GM12878 (cell line): ENCODE measurements around the gene MDM4. TPM values are rescaled to one million over a fixed set of nuclear protein-coding genes. Genes with fewer than 3 reads are reported as not detected.

Source experiments
- ATAC-seq: fragments of 200-7000 bp; cut with Tn5 transposase; 3 replicates; pipeline ENCODE4 v1.9.1; 2020; ENCODE audit warnings: mild to moderate bottlenecking, moderate library complexity
- BruUV-seq: library from RNA; stranded (reverse); fragments of 400-500 nt; replicated peaks from 2 replicates; lab custom pipeline; 2021; lab: Mats Ljungman, UMichigan
- CTCF ChIA-PET: fragments of 300-600 bp; sonication (Branson Sonifier 250); formaldehyde crosslinking; extraction: SDS; loops from one replicate; lab custom pipeline; 2021; ENCODE audit warnings: inconsistent platforms; lab: Yijun Ruan, JAX
- POLR2A ChIA-PET: fragments of 350-600 bp; formaldehyde crosslinking; extraction: SDS; loops from one replicate; lab custom pipeline; 2021; ENCODE audit warnings: inconsistent platforms; lab: Charles Lee
- RAD21 ChIA-PET: fragments of 300-600 bp; sonication (Branson Sonifier 250); formaldehyde crosslinking; loops from one replicate; lab custom pipeline; 2023; ENCODE audit warnings: antibody characterized with exemption; ENCODE audit not compliant: unreplicated experiment; lab: Charles Lee
- SMC1A ChIA-PET: fragments of 300-600 bp; sonication (Branson Sonifier 250); formaldehyde crosslinking; loops from one replicate; lab custom pipeline; 2023; ENCODE audit not compliant: unreplicated experiment, uncharacterized antibody; lab: Charles Lee
- DNase-seq: peaks from one replicate; pipeline ENCODE4 v3.0.0-alpha.2; 2011; ENCODE audit warnings: low read depth, low spot score
- FAIRE-seq: peaks from 3 replicates; lab custom pipeline; 2011; peaks lifted over from hg19 to GRCh38; lab: Jason Lieb, UNC
- H2AFZ ChIP-seq: 2 replicates; pipeline ENCODE4 v1.6.0; 2011; ENCODE audit warnings: low read depth, low read length, control low read depth; ENCODE audit not compliant: control insufficient read depth
- H3K27ac ChIP-seq: 2 replicates; pipeline ENCODE4 v1.5.1; 2011; ENCODE audit warnings: control low read depth; ENCODE audit not compliant: control insufficient read depth, insufficient read depth
- H3K27me3 ChIP-seq, 2 experiments: replicated peaks in 1 of 2; 2 replicates each; pipeline versions ENCODE4 v1.6.0 to v1.6.1; 2011; ENCODE audit warnings: low read length in 1 of 2; ENCODE audit not compliant: control insufficient read depth in 2 of 2, insufficient read depth in 2 of 2
- H3K36me3 ChIP-seq, 2 experiments: 2 replicates each; pipeline ENCODE4 v1.5.1; 2011; ENCODE audit warnings: low read length in 1 of 2; ENCODE audit not compliant: control insufficient read depth in 2 of 2, insufficient read depth in 2 of 2
- H3K4me1 ChIP-seq: 2 replicates; pipeline ENCODE4 v1.6.1; 2011; ENCODE audit warnings: mild to moderate bottlenecking, low read length, moderate library complexity, mixed read lengths; ENCODE audit not compliant: control insufficient read depth, insufficient read depth
- H3K4me2 ChIP-seq: 2 replicates; pipeline ENCODE4 v1.6.0; 2011; ENCODE audit warnings: control low read depth; ENCODE audit not compliant: control insufficient read depth, insufficient read depth
- H3K4me3 ChIP-seq: fragments of 200-600 bp; sonication (generic); 2 replicates; pipeline ENCODE4 v1.5.1; 2016
- H3K79me2 ChIP-seq: 2 replicates; pipeline ENCODE4 v1.6.0; 2011; ENCODE audit warnings: low read length; ENCODE audit not compliant: control insufficient read depth, insufficient read depth
- H3K9ac ChIP-seq: 2 replicates; pipeline ENCODE4 v1.8.0; 2011; ENCODE audit warnings: low read length, control low read depth, mixed read lengths; ENCODE audit not compliant: control insufficient read depth, insufficient read depth
- H3K9me3 ChIP-seq: replicated peaks from 3 replicates; pipeline ENCODE4 v1.5.1; 2011; ENCODE audit warnings: mild to moderate bottlenecking, low read length; ENCODE audit not compliant: control insufficient read depth, insufficient read depth
- H4K20me1 ChIP-seq: 2 replicates; pipeline ENCODE4 v1.6.0; 2011; ENCODE audit not compliant: control insufficient read depth, insufficient read depth
- BCLAF1 ChIP-seq: fragments of 450-650 bp; IDR thresholded peaks from 2 replicates; pipeline ENCODE4 v1.6.1; 2017; ENCODE audit warnings: antibody characterized with exemption, mild to moderate bottlenecking, moderate library complexity
- BMI1 ChIP-seq: fragments of 450-650 bp; IDR thresholded peaks from 2 replicates; pipeline ENCODE4 v1.6.1; 2016; ENCODE audit warnings: mild to moderate bottlenecking, moderate library complexity, borderline replicate concordance
- CBFB ChIP-seq: IDR thresholded peaks from 2 replicates; pipeline ENCODE4 v1.6.1; 2016; ENCODE audit warnings: antibody characterized with exemption, low read depth
- CBX3 ChIP-seq: fragments of 200-600 bp; sonication (generic); IDR thresholded peaks from 2 replicates; pipeline ENCODE4 v1.6.1; 2016; ENCODE audit warnings: low read depth, borderline replicate concordance
- CREB1 ChIP-seq: IDR thresholded peaks from 2 replicates; pipeline ENCODE4 v1.6.1; 2012; ENCODE audit warnings: low read depth, mild to moderate bottlenecking, inconsistent platforms
- HDGF ChIP-seq: fragments of 450-650 bp; IDR thresholded peaks from 2 replicates; pipeline ENCODE4 v1.6.1; 2016; ENCODE audit warnings: antibody characterized with exemption
- IRF3 ChIP-seq: fragments of 450-650 bp; IDR thresholded peaks from 2 replicates; pipeline ENCODE4 v1.6.1; 2014; ENCODE audit warnings: mild to moderate bottlenecking
- IRF5 ChIP-seq: fragments of 450-650 bp; IDR thresholded peaks from 2 replicates; pipeline ENCODE4 v1.6.1; 2017; ENCODE audit warnings: borderline replicate concordance
- LARP7 ChIP-seq: fragments of 450-650 bp; IDR thresholded peaks from 2 replicates; pipeline ENCODE4 v1.6.1; 2017; ENCODE audit warnings: mild to moderate bottlenecking
- MYB ChIP-seq: fragments of 150-350 bp; IDR thresholded peaks from 2 replicates; pipeline ENCODE4 v1.6.1; 2014; ENCODE audit warnings: mild to moderate bottlenecking, low read depth, low read length, borderline replicate concordance
- RAD21 ChIP-seq: IDR thresholded peaks from 2 replicates; pipeline ENCODE4 v1.6.1; 2011; ENCODE audit warnings: mild to moderate bottlenecking, low read depth, low read length, moderate library complexity; ENCODE audit not compliant: insufficient read depth
- SIX5 ChIP-seq: IDR thresholded peaks from 2 replicates; pipeline ENCODE4 v1.6.1; 2011; ENCODE audit warnings: mild to moderate bottlenecking, low read depth, low read length, moderate library complexity; ENCODE audit not compliant: severe bottlenecking
- SKIL ChIP-seq: fragments of 450-650 bp; IDR thresholded peaks from 2 replicates; pipeline ENCODE4 v1.6.1; 2017; ENCODE audit warnings: mild to moderate bottlenecking, low read depth, inconsistent platforms; ENCODE audit not compliant: poor library complexity, severe bottlenecking
- TARDBP ChIP-seq: IDR thresholded peaks from 2 replicates; pipeline ENCODE4 v1.6.1; 2016; ENCODE audit warnings: borderline replicate concordance
- WGBS: methylation state at CpG from one replicate; pipeline ENCODE4 v1.1.6; 2016; ENCODE audit warnings: low lambda C conversion rate; ENCODE audit not compliant: insufficient replicate concordance, insufficient coverage; ENCODE audit errors: missing lambda C conversion rate; 5-methylcytosine and 5-hydroxymethylcytosine counted together
- in situ Hi-C: fragments of 300-500 bp; cut with MboI; formaldehyde crosslinking; loops from 9 replicates; pipeline ENCODE4 v1.14.3; 2018; ENCODE audit warnings: mixed read lengths
- intact Hi-C: fragments of 100-400 bp; cut with micrococcal nuclease; formaldehyde crosslinking; loops from one replicate; pipeline ENCODE4 v1.14.2; 2022; ENCODE audit not compliant: unreplicated experiment
- polyA plus RNA-seq, 11 experiments: library from polyadenylated mRNA; depleted of rRNA in 4 of 11; unstranded in 6 of 11; stranded (reverse) in 5 of 11; fragments of >200 nt; fragmentation: Nextera tagmentation in 4 of 11; fragmentation: Illumina TruSeq in 1 of 11; extraction: Ambion mirVana in 4 of 11; extraction: Trizol in 1 of 11; gene quantifications; 1 replicate in 1 of 11; 2 replicates in 10 of 11; pipeline versions ENCODE4 v1.2.1 to v1.2.3, GENCODE V29; 2011 to 2016; ENCODE audit warnings: inconsistent platforms in 2 of 11, missing spikeins in 2 of 11, low read depth in 1 of 11
- total RNA-seq, 4 experiments: library from RNA; depleted of rRNA in 3 of 4; stranded (reverse); fragments of >200 nt in 3 of 4; fragmentation: Illumina TruSeq in 1 of 4; extraction: Trizol in 1 of 4; gene quantifications; 2 replicates each; pipeline versions ENCODE4 v1.2.1 to v1.2.3, GENCODE V29; 2013 to 2021

Gene MDM4
- total and polyA plus RNA-seq, 10 of the 15 experiments (the other 5 are each of a cell fraction or from before 2014, with no cell fraction given), result 2.5 to 74.4 (median 22.7) TPM

- TF ChIP-seq CREB1 (no peak), BMI1 (no peak), LARP7 (no peak)
Observed at GRCh38 chr1:204511366-204511765, 4.8 kb upstream of the MDM4 start (continued).

- DNase-seq (peak; percentile 88), ATAC-seq (peak; percentile 53), FAIRE-seq (peak; percentile 31)
- no peaks in the 10 kb centered on the region for H3K27me3 ChIP-seq
- 2% methylated on average over 14 of the region's 15 CpGs for WGBS
- H2AFZ ChIP-seq, result peak overlapping the region; percentile 37
- peak overlapping the region; percentile 10; the same call in 1 of the 2 replicates for H3K4me3 ChIP-seq
- ChIA-PET POLR2A (interaction anchor here (0.6 to 4.6 kb wide), 11 partner anchors 8 to 250 kb away, joined by 3 to 31 read pairs (median 4); partner anchors contain the start of gene PIK3C2B), RAD21 (interaction anchor here (0.7 to 3.1 kb wide), 8 partner anchors 8 to 250 kb away, joined by 3 to 19 read pairs (median 3); no protein-coding TSS in a partner anchor), SMC1A (interaction anchor here (0.6 to 5.3 kb wide), 8 partner anchors 10 to 56 kb away, joined by 3 to 41 read pairs (median 4); no protein-coding TSS in a partner anchor), CTCF (interaction anchor here (1.0 to 1.3 kb wide), 4 partner anchors 18 to 294 kb away, joined by 3 to 4 read pairs (median 4); no protein-coding TSS in a partner anchor)
- in situ Hi-C loops (loop anchor here (25.0 kb wide), 1 partner anchor 1226 kb away; no protein-coding TSS in a partner anchor), intact Hi-C loops (loop anchor here (10.0 kb wide), 1 partner anchor 1542 kb away; the partner anchor contains the start of gene RHEX)
- no peaks in the 10 kb centered on the region for H3K9me3 ChIP-seq
- H3K4me2 ChIP-seq, result peak overlapping the region; percentile 31; the same call in 1 of the 2 replicates
- H3K79me2 ChIP-seq, result peaks cover 19% of the 10 kb centered on the region
- H3K9ac ChIP-seq, result peak overlapping the region; percentile 41
- H3K27ac ChIP-seq, result peak overlapping the region; percentile 86
- H3K4me1 ChIP-seq, result peaks cover 33% of the 10 kb centered on the region
- no peaks in the 10 kb centered on the region for H4K20me1 ChIP-seq
- H3K36me3 ChIP-seq, result peaks cover 0 to 1% of the 10 kb centered on the region in 2 experiments; a peak in 2 of 4 replicates
- no TSS peak for BruUV-seq
- TF ChIP-seq CBFB, result peak; percentile 18; the same call in 1 of the 2 replicates
- TF ChIP-seq BCLAF1, result no peak
- no peak for TF ChIP-seq CBX3
- TF ChIP-seq IRF3, result 0 out of 2 replicates have a peak, but pooled peaks have one; percentile 45
- TF ChIP-seq SIX5, result no peak
- no peak for TF ChIP-seq MYB
- TF ChIP-seq RAD21, result no peak
- TF ChIP-seq IRF5, result no peak; the same call in 1 of the 2 replicates
- peak; percentile 59 for TF ChIP-seq SKIL
- TF ChIP-seq TARDBP, result no peak
- TF ChIP-seq HDGF, result peak; percentile 80
Observed at GRCh38 chr1:204513117-204513716, 3.0 kb upstream of the MDM4 start.
